IgD-negative memory B cell (primary cell): ENCODE data around the gene SUN1. TPM values are rescaled to one million over a fixed set of nuclear protein-coding genes. Genes with fewer than 3 reads are reported as not detected.
"Not testable (repeated sequence)": the region's sequence is repeated elsewhere in the genome, so short reads cannot be mapped to it uniquely, and the experiment has no call there.

Experiments used
- H3K27ac Mint-ChIP-seq, 3 donors: one replicate each; pipeline ENCODE4 v1.8.0; 2020 to 2022; ENCODE audit warnings: mild to moderate bottlenecking in 3 of 3, mixed read lengths in 3 of 3, moderate library complexity in 1 of 3
- H3K27me3 Mint-ChIP-seq: one replicate; pipeline ENCODE4 v1.8.0; 2021; ENCODE audit warnings: mixed read lengths
- H3K36me3 Mint-ChIP-seq: one replicate; pipeline ENCODE4 v1.8.0; 2020; ENCODE audit warnings: mild to moderate bottlenecking, mixed read lengths
- H3K4me1 Mint-ChIP-seq, 3 donors: one replicate each; pipeline ENCODE4 v1.8.0; 2020 to 2022; ENCODE audit warnings: mixed read lengths in 3 of 3, mild to moderate bottlenecking in 1 of 3
- H3K4me3 Mint-ChIP-seq, 4 donors: one replicate each; pipeline ENCODE4 v1.8.0; 2020 to 2022; ENCODE audit warnings: mild to moderate bottlenecking in 4 of 4, mixed read lengths in 4 of 4, moderate library complexity in 3 of 4
- H3K9me3 Mint-ChIP-seq, 3 donors: one replicate each; pipeline ENCODE4 v1.8.0; 2020 to 2021; ENCODE audit warnings: mixed read lengths in 3 of 3, mild to moderate bottlenecking in 1 of 3
- polyA plus RNA-seq: library from polyadenylated mRNA; unstranded; fragments of 300-500 nt; fragmentation: Illumina TruSeq; gene quantifications from one replicate; pipeline ENCODE4 v1.2.3, GENCODE V29; 2021

Gene SUN1
- 31.0 TPM for polyA plus RNA-seq

- H3K4me3 Mint-ChIP-seq: peak within 1 kb of the TSS; percentile 75 to 91 (median 81)
- no peaks in the 10 kb centered on the region for H3K9me3 Mint-ChIP-seq
- H3K4me1 Mint-ChIP-seq: peaks cover 34 to 40% (median 34%) of the 10 kb centered on the region in 3 donors
- H3K27ac Mint-ChIP-seq: peak within 1 kb of the TSS; percentile 79 to 95 (median 81)
- no peaks in the 10 kb centered on the region for H3K36me3 Mint-ChIP-seq
- H3K27me3 Mint-ChIP-seq: no peaks in the 10 kb centered on the region
Observed at GRCh38 chr7:832167-832967, at the start of gene SUN1. Gene SUN1, plus strand, starts transcription at chr7:832476. Its CDS starts 49 bp downstream, at chr7:832525.

GRCh38 chr7:782718-783449 is 49.4 kb upstream of the SUN1 start:
- Mint-ChIP-seq H3K4me1 (no peaks in the 10 kb centered on the region), H3K27me3 (no peaks in the 10 kb centered on the region), H3K4me3 (no peak overlapping the region), H3K9me3 (peaks cover 0 to 1% (median 0%) of the 10 kb centered on the region in 3 donors), H3K27ac (no peak overlapping the region), H3K36me3 (peaks cover 4% of the 10 kb centered on the region)

GRCh38 chr7:783556-784490 is 48.5 kb upstream of the SUN1 start:
- no peak overlapping the region for H3K4me3 Mint-ChIP-seq
- no peaks in the 10 kb centered on the region for H3K27me3 Mint-ChIP-seq
- H3K36me3 Mint-ChIP-seq: peaks cover 4% of the 10 kb centered on the region
- H3K9me3 Mint-ChIP-seq: peaks cover 0 to 2% (median 1%) of the 10 kb centered on the region in 3 donors
- H3K27ac Mint-ChIP-seq: no peak overlapping the region
- no peaks in the 10 kb centered on the region for H3K4me1 Mint-ChIP-seq

GRCh38 chr7:784971-785370 is 47.3 kb upstream of the SUN1 start:
- Mint-ChIP-seq H3K27ac (no peak overlapping the region), H3K4me1 (no peaks in the 10 kb centered on the region), H3K27me3 (no peaks in the 10 kb centered on the region), H3K36me3 (peaks cover 4% of the 10 kb centered on the region), H3K4me3 (no peak overlapping the region), H3K9me3 (peaks cover 0 to 2% (median 1%) of the 10 kb centered on the region in 3 donors)

- Mint-ChIP-seq H3K9me3 (peaks cover 0 to 2% (median 1%) of the 10 kb centered on the region in 3 donors), H3K27ac (no peak overlapping the region), H3K4me3 (no peak overlapping the region), H3K4me1 (no peaks in the 10 kb centered on the region), H3K27me3 (no peaks in the 10 kb centered on the region), H3K36me3 (peaks cover 4% of the 10 kb centered on the region)
Observed at GRCh38 chr7:785416-785815, 46.9 kb upstream of the SUN1 start.

- Mint-ChIP-seq H3K4me3 (no peak overlapping the region), H3K9me3 (peaks cover 0 to 2% (median 1%) of the 10 kb centered on the region in 3 donors), H3K4me1 (no peaks in the 10 kb centered on the region), H3K36me3 (peaks cover 4% of the 10 kb centered on the region), H3K27ac (peak overlapping the region in 1 of 3 donors; percentile 21), H3K27me3 (no peaks in the 10 kb centered on the region)
Observed at GRCh38 chr7:786472-787255, 45.6 kb upstream of the SUN1 start.

GRCh38 chr7:787332-788240 is 44.7 kb upstream of the SUN1 start:
- Mint-ChIP-seq H3K27me3 (no peaks in the 10 kb centered on the region), H3K4me3 (no peak overlapping the region), H3K36me3 (peaks cover 2% of the 10 kb centered on the region), H3K27ac (no peak overlapping the region), H3K4me1 (no peaks in the 10 kb centered on the region), H3K9me3 (peaks cover 0 to 2% (median 1%) of the 10 kb centered on the region in 3 donors)

GRCh38 chr7:791519-791918 is 40.8 kb upstream of the SUN1 start:
- H3K27ac Mint-ChIP-seq: no peak overlapping the region
- H3K4me3 Mint-ChIP-seq: no peak overlapping the region
- no peaks in the 10 kb centered on the region for H3K27me3 Mint-ChIP-seq
- H3K9me3 Mint-ChIP-seq: peaks cover 0 to 2% (median 0%) of the 10 kb centered on the region in 3 donors
- H3K4me1 Mint-ChIP-seq: no peaks in the 10 kb centered on the region
- no peaks in the 10 kb centered on the region for H3K36me3 Mint-ChIP-seq

GRCh38 chr7:794207-794606 is 38.1 kb upstream of the SUN1 start:
- Mint-ChIP-seq H3K9me3 (no peaks in the 10 kb centered on the region), H3K4me1 (no peaks in the 10 kb centered on the region), H3K27ac (no peak overlapping the region), H3K4me3 (no peak overlapping the region), H3K27me3 (no peaks in the 10 kb centered on the region), H3K36me3 (no peaks in the 10 kb centered on the region)

- Mint-ChIP-seq H3K9me3 (no peaks in the 10 kb centered on the region), H3K4me3 (no peak overlapping the region), H3K4me1 (no peaks in the 10 kb centered on the region), H3K27ac (no peak overlapping the region), H3K27me3 (no peaks in the 10 kb centered on the region), H3K36me3 (no peaks in the 10 kb centered on the region)
Observed at GRCh38 chr7:794671-795329, 37.5 kb upstream of the SUN1 start.

GRCh38 chr7:796434-797169 is 35.7 kb upstream of the SUN1 start:
- H3K4me3 Mint-ChIP-seq: peak overlapping the region in 1 of 4 donors; percentile 37
- not testable (repeated sequence) for H3K36me3 Mint-ChIP-seq, H3K9me3 Mint-ChIP-seq, H3K27me3 Mint-ChIP-seq, H3K27ac Mint-ChIP-seq, H3K4me1 Mint-ChIP-seq

GRCh38 chr7:798921-799470 is 33.3 kb upstream of the SUN1 start:
- H3K27ac Mint-ChIP-seq: no peak overlapping the region
- H3K9me3 Mint-ChIP-seq: no peaks in the 10 kb centered on the region
- H3K36me3 Mint-ChIP-seq: no peaks in the 10 kb centered on the region
- H3K4me3 Mint-ChIP-seq: no peak overlapping the region
- H3K4me1 Mint-ChIP-seq: no peaks in the 10 kb centered on the region
- H3K27me3 Mint-ChIP-seq: no peaks in the 10 kb centered on the region
